GM21360 (cell line): ENCODE data around the gene FLVCR2.

Source experiments
- ATAC-seq: cut with Tn5 transposase; IDR thresholded peaks from one replicate; pipeline ENCODE4 v1.9.1; 2021; ENCODE audit warnings: mild to moderate bottlenecking, moderate library complexity; ENCODE audit not compliant: unreplicated experiment

Gene FLVCR2

GRCh38 chr14:75578102-75578785 is at the start of gene FLVCR2:
FLVCR2 (plus strand) TSS chr14:75578620; CDS start chr14:75578973, 353 bp downstream.
- ATAC-seq, result peak; percentile 36

DNA sequence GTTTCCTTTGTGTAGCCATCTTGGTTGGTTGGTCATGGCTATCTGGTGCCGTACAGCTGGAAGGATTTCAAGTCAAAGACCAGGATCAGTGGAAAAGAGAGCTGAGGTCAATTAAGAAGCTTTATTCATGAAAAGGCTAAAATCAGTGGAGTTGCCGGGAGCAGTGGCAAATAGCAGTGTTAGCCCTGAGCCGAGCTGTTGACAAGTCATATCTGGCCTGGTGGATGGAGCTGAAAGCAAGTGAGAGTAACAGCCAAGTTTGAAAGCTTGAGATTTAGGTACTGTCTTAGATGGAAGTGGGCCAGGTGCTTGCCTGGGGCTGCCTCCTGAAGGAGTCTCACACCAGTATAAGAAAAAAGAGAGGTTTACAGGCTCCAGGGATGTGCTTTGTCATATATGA is 47.2 kb upstream of the FLVCR2 start:
- no peak for ATAC-seq

GRCh38 chr14:75531660-75532317 is 46.6 kb upstream of the FLVCR2 start:
- ATAC-seq, result no peak

DNA sequence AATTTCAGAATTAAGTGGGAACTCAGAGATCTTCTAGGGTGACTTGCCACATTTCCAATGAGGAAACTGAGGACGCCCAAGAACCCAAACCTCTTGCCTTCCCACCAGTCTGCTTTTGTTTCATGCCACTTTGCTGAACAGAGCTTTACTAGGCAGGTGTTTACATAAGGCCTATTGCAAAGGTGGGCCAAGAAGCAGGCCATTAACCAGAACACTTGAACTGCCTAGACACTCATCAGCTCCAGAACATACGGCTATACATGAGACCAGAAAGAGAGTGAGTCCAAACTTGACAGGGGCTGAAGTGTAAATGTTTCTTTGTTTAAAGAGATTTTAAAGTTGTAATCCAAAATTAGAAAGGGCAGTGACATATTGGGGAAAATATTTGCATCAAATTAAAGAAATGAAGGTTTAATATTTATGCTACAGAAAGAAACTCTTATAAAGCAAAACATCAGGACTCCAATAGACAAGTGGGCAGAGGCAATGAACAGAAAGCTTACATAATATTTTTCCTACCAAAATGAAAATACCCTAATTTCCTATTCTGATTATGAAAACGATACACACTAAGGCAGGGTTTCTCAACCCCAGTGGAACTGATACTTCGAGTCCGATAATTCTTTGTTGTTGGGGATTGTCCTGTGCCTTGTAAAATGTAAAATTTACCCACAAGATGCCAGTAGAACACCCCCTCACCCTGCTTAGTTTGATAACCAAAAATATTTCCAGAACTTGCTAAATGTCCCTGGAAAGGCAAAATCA is 44.4 kb upstream of the FLVCR2 start:
- ATAC-seq, result no peak

DNA sequence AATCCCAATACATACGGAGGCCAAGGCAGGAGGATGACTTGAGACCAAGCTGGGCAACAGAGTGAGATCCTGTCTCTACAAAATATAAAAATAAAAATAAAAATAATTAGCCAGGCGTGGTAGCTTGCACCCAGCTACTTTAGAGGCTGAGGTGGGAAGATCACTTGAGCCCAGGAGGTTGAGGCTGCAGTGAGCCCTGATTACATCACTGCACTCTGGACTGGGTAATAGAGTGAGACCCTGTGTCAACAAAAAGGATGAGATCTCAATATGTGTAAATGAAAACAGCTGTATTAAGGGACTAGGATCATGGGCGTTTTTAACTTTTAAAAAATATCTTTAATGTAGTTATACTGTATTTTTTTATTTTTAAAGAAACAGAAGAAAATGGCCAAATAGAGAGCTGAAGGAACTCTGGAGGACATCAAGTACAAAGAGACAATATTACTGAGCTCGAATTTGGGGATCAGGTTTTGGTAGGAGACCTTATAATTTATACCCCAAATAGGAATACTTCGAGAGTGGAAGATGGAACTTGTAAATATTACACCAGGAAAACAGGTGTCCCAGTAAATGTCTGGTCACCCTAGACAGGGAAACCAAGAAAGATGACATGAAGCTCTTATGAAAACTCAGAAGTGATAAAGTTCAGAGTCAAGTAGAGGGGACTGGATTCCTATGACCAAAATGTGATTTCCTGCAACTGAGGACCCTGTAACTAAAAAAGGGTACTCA is 43.1 kb upstream of the FLVCR2 start:
- ATAC-seq, result no peak

- no peak for ATAC-seq
Observed at GRCh38 chr14:75537071-75537470, 41.3 kb upstream of the FLVCR2 start.

DNA sequence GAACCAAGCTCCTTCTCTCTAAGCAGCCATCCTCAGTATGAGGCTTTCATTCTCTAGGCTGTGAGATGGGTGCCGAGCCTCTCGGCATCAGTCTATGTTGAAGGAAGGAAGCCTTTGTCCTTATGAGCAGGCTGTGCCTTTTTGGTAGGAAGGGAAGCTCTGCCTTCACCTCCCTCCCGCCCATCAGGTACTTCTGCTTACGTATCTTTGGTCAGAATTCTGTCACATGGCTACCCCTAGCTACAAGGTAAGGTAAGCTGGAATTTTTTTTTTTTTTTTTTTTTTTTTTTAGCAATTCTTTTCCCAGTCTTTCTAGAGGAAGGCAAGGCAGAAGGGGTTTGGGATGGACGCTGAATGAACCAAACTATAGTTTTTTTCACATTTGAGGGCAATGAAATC is 39.3 kb upstream of the FLVCR2 start:
- ATAC-seq, result no peak

GRCh38 chr14:75539561-75540478 is 38.6 kb upstream of the FLVCR2 start:
- ATAC-seq, result peak; percentile 38

GRCh38 chr14:75540479-75540851 is 38.0 kb upstream of the FLVCR2 start:
- ATAC-seq, result no peak

DNA sequence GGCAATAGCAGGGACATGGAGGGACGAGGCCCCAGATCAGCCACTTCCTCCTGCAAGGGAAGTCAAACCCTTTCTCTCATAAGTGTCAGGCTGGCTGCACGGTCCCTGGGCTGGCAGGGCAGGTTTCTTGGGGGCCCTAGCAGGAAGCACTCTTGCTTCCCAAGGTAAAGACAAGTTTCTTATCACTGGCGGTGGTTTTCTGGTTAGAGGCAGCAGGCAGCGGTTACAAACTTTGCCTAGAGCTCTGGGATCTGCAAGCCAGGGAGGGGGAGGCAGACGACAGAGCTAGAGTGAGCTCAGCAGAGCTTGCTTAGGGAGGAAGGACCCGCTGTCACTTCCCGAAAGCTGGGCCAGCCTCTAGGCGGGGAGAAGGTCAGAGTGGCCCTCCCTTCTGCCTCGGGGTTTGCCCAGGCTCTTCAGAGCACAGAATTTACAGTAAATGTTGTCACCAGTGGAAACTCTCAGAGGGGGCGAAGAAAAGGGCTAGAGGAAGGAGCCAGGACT is 35.8 kb upstream of the FLVCR2 start:
- ATAC-seq, result peak; percentile 38

DNA sequence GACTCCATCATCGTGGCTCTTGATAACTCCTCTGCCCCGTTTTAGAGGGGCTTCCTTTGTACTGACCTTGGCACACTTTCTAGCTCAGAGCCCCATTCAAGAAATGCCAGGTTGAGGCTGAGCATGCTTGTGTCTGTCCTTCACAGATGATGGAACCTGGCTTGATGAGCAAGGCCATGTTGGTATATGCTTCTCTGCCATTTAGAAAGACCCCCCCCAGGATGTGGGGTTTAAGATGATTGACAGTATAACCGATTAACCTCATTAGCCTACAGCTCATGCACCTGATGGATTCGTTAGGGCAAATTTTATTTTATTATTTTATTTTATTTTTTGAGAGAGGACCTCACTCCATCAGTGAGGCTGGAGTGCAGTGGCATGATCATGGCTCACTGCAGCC is 35.2 kb upstream of the FLVCR2 start:
- peak; percentile 3 for ATAC-seq

- ATAC-seq, result no peak
Observed at GRCh38 chr14:75543786-75544185, 34.6 kb upstream of the FLVCR2 start.

GRCh38 chr14:75545907-75546306 is 32.5 kb upstream of the FLVCR2 start:
- ATAC-seq, result no peak

DNA sequence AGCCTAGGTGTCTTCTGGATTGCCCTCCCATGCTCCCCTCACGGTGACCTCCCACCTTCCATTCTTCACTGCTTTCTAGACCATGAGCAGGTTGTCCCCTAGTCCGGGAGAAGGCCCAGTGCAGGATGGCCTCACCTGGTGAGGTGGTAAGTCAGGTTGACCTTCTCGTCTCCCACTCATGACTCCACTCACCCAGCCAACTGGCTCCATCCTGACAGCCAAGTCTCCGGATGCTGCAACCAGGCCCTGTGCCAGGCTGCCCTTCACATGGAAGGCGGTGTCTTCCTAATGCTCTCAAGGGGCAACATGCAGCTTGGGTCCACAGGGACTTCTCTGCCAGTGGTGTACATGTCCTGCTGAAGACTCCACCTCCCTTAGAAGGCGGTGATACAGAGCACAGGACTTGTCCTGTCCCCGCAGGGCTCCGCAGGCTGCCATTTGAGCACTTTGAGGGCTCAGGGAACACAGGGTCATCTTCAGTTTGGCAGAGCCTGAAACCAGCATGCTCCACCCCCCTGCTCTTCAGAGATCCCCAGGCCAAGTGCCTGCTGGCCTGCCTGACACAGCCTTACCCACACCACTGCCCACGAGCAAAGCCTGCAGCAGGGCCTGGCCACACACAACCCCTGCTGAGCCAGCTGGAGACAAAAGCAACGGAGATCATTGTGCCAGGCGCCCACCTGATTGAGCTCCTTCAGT is 30.7 kb upstream of the FLVCR2 start:
- ATAC-seq, result no peak

GRCh38 chr14:75548544-75548943 is 29.9 kb upstream of the FLVCR2 start:
- ATAC-seq, result no peak

DNA sequence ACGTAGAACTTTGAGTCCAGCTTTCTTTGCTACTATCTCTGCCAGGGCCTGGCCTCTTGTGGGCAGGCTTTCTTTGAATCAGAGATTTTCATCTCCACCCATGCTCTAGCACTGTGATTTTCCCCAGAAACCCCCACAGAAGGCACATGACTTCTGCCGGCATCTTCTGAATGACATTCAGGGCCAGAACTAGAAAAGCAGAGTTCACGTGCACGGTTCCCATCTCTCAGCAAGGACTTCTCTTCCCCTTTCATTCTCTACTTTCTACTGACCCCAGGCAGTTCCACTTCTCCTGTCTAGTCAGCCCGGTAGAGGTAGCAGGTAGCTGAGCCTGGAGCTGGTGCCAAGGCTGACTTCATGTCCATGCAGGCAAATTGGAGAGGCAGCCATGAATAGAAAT is 29.3 kb upstream of the FLVCR2 start:
- ATAC-seq, result peak; percentile 70

DNA sequence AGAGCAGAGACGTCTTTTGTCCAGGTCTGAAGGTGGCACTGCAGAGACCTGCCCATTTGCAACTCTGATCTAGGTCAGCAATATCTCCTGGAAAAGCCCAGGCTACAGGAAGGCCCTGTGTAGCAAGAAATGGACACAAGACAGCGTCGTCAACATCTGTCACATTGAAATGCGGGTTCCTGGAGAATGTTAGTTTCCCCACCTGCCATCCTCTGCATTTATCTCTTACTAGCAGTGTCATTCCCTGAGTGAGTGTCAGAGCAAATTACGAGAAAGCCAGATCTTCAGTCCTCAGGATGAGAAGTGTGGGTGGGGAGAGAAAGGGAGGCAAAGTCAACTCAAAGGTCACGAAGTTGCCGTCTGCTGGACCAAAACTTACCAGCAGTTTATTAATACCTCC is 27.4 kb upstream of the FLVCR2 start:
- no peak for ATAC-seq

GRCh38 chr14:75553157-75553556 is 25.3 kb upstream of the FLVCR2 start:
- ATAC-seq, result no peak

DNA sequence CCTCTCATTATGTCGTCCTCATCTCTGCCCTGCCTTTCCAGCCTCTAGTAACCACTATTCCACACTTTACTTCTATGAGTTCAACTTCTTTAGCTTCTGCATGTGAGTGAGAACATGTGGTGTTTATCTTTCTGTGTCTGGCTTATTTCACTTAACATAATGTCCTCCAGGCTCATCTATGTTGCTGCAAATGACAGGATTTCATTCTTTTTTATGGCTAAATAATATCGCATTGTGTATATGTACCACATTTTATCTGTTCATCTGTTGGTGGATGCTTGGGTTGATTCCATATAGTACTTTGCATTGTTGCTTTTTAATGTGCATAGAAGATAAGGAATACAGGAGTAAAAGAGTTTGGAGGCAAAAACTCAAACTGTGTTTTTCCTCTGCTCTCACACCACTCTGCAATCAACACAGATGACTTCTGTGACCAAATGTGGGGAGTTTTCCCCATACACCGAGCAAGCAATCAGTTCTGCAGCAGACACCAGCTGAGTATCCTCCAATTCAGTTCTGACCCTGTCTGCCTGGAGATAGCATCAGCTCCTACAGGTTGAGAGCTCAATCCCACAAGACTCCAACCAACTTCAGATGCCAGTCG is 24.6 kb upstream of the FLVCR2 start:
- no peak for ATAC-seq
